ENCODE results near the gene ATRIP. TPM values are rescaled to one million over a fixed set of nuclear protein-coding genes. Genes with fewer than 3 reads are reported as not detected.
A peak's percentile ranks its signal among the peaks of the same experiment; 100 is the strongest.
"Not testable (repeated sequence)": the region's sequence is repeated elsewhere in the genome, so short reads cannot be mapped to it uniquely, and the experiment has no call there.

Gene ATRIP
- total RNA-seq, 2 experiments from 2014 or later, result 18.8 to 20.3 TPM

GRCh38 chr3:48446043-48446424, 503 bp upstream of the ATRIP start:
- DNase-seq (no peak), ATAC-seq (peak; percentile 2)
- H3K36me3 Mint-ChIP-seq (ENCODE audit: low read depth), result peaks cover 43% of the 10 kb centered on the region
- peak overlapping the region; percentile 85 for H3K27ac Mint-ChIP-seq
- H3K4me3 Mint-ChIP-seq, result peak overlapping the region; percentile 84
- ChIA-PET POLR2A (interaction anchor here (0.8 to 5.0 kb wide), 9 partner anchors 10 to 145 kb away, joined by 3 to 31 read pairs (median 6); a partner anchor contains a TSS), CTCF (interaction anchor here (0.8 to 21.8 kb wide), 7 partner anchors 10 to 111 kb away, joined by 3 to 208 read pairs (median 10); partner anchors contain the start of gene PFKFB4)
- no peaks in the 10 kb centered on the region for H3K27me3 Mint-ChIP-seq (ENCODE audit: low read depth)
- no peaks in the 10 kb centered on the region for H3K9me3 Mint-ChIP-seq (ENCODE audit: insufficient read depth)
- H3K4me1 Mint-ChIP-seq (ENCODE audit: low read depth), result peaks cover 48% of the 10 kb centered on the region

GRCh38 chr3:48451270-48451669, 4.7 kb downstream of the ATRIP start:
- Mint-ChIP-seq H3K4me1 (ENCODE audit: low read depth) (peaks cover 23% of the 10 kb centered on the region), H3K36me3 (ENCODE audit: low read depth) (peaks cover 47% of the 10 kb centered on the region), H3K4me3 (no peak overlapping the region), H3K27ac (no peak overlapping the region), H3K27me3 (ENCODE audit: low read depth) (no peaks in the 10 kb centered on the region), H3K9me3 (ENCODE audit: insufficient read depth) (no peaks in the 10 kb centered on the region)
- CTCF ChIA-PET, result interaction anchor here (1.2 to 21.8 kb wide), 3 partner anchors 10 to 98 kb away, joined by 3 to 208 read pairs (median 6); no protein-coding TSS in a partner anchor
- POLR2A ChIA-PET, result interaction anchor here (0.6 kb wide), 1 partner anchor 21 kb away, joined by 3 read pairs; no protein-coding TSS in a partner anchor
- ATAC-seq (no peak), DNase-seq (no peak)

GRCh38 chr3:48456456-48456855, 9.9 kb downstream of the ATRIP start:
- CTCF ChIA-PET, result interaction anchor here (0.6 to 21.8 kb wide), 4 partner anchors 20 to 158 kb away, joined by 3 to 208 read pairs (median 7); no protein-coding TSS in a partner anchor
- no peak for DNase-seq
- H3K27me3 Mint-ChIP-seq (ENCODE audit: low read depth), result no peaks in the 10 kb centered on the region
- H3K27ac Mint-ChIP-seq, result no peak overlapping the region
- peaks cover 56% of the 10 kb centered on the region for H3K36me3 Mint-ChIP-seq (ENCODE audit: low read depth)
- peaks cover 17% of the 10 kb centered on the region for H3K4me1 Mint-ChIP-seq (ENCODE audit: low read depth)
- ATAC-seq, result no peak
- no peaks in the 10 kb centered on the region for H3K9me3 Mint-ChIP-seq (ENCODE audit: insufficient read depth)
- POLR2A ChIA-PET, result interaction anchor here (0.6 to 2.7 kb wide), 3 partner anchors 10 to 58 kb away, joined by 3 to 13 read pairs (median 4); partner anchors contain the start of gene ATRIP
- no peak overlapping the region for H3K4me3 Mint-ChIP-seq

- peaks cover 41% of the 10 kb centered on the region for H3K36me3 Mint-ChIP-seq (ENCODE audit: low read depth)
- H3K27me3 Mint-ChIP-seq (ENCODE audit: low read depth), result no peaks in the 10 kb centered on the region
- CTCF ChIA-PET, result interaction anchor here (0.9 to 21.8 kb wide), 3 partner anchors 19 to 98 kb away, joined by 3 to 208 read pairs (median 4); partner anchors contain the start of genes CCDC51, PFKFB4 and TMA7
- no peak for DNase-seq
- POLR2A ChIA-PET, result no interaction called here
- ATAC-seq, result no peak
- H3K4me3 Mint-ChIP-seq, result no peak overlapping the region
- H3K9me3 Mint-ChIP-seq (ENCODE audit: insufficient read depth), result no peaks in the 10 kb centered on the region
- H3K27ac Mint-ChIP-seq, result no peak overlapping the region
- peaks cover 19% of the 10 kb centered on the region for H3K4me1 Mint-ChIP-seq (ENCODE audit: low read depth)
Observed at GRCh38 chr3:48459331-48459730, 12.8 kb downstream of the ATRIP start.

- no peak overlapping the region for H3K4me3 Mint-ChIP-seq
- H3K9me3 Mint-ChIP-seq (ENCODE audit: insufficient read depth), result no peaks in the 10 kb centered on the region
- ChIA-PET CTCF (interaction anchor here (1.6 to 21.8 kb wide), 2 partner anchors 20 to 24 kb away, joined by 4 to 208 read pairs; partner anchors contain the start of genes CCDC51 and TMA7), POLR2A (no interaction called here)
- H3K27ac Mint-ChIP-seq, result no peak overlapping the region
- H3K27me3 Mint-ChIP-seq (ENCODE audit: low read depth), result no peaks in the 10 kb centered on the region
- peaks cover 38% of the 10 kb centered on the region for H3K36me3 Mint-ChIP-seq (ENCODE audit: low read depth)
- ATAC-seq, result no peak
- H3K4me1 Mint-ChIP-seq (ENCODE audit: low read depth), result peaks cover 19% of the 10 kb centered on the region
- DNase-seq, result no peak
Observed at GRCh38 chr3:48459773-48460516, 13.4 kb downstream of the ATRIP start.

GRCh38 chr3:48460517-48460902, 14.0 kb downstream of the ATRIP start:
- ATAC-seq, result no peak
- Mint-ChIP-seq H3K27ac (peak overlapping the region; percentile 26), H3K9me3 (ENCODE audit: insufficient read depth) (no peaks in the 10 kb centered on the region), H3K36me3 (ENCODE audit: low read depth) (peaks cover 41% of the 10 kb centered on the region), H3K4me1 (ENCODE audit: low read depth) (peaks cover 24% of the 10 kb centered on the region), H3K4me3 (no peak overlapping the region), H3K27me3 (ENCODE audit: low read depth) (no peaks in the 10 kb centered on the region)
- ChIA-PET CTCF (interaction anchor here (21.8 kb wide), 1 partner anchor 24 kb away, joined by 208 read pairs; no protein-coding TSS in a partner anchor), POLR2A (no interaction called here)
- DNase-seq, result no peak

GRCh38 chr3:48461767-48462166, 15.2 kb downstream of the ATRIP start:
- CTCF ChIA-PET, result interaction anchor here (21.8 kb wide), 1 partner anchor 25 kb away, joined by 208 read pairs; no protein-coding TSS in a partner anchor
- Mint-ChIP-seq H3K4me1 (ENCODE audit: low read depth) (peaks cover 30% of the 10 kb centered on the region), H3K36me3 (ENCODE audit: low read depth) (peaks cover 49% of the 10 kb centered on the region)
- H3K27me3 Mint-ChIP-seq (ENCODE audit: low read depth); H3K27ac Mint-ChIP-seq; H3K9me3 Mint-ChIP-seq (ENCODE audit: insufficient read depth); POLR2A ChIA-PET; ATAC-seq; DNase-seq; H3K4me3 Mint-ChIP-seq: not testable (repeated sequence)

- ATAC-seq (no peak), DNase-seq (no peak)
- CTCF ChIA-PET, result interaction anchor here (0.9 to 21.8 kb wide), 5 partner anchors 27 to 86 kb away, joined by 3 to 208 read pairs (median 4); no protein-coding TSS in a partner anchor
- no peaks in the 10 kb centered on the region for H3K27me3 Mint-ChIP-seq (ENCODE audit: low read depth)
- POLR2A ChIA-PET, result interaction anchor here (0.8 to 2.1 kb wide), 5 partner anchors 9 to 51 kb away, joined by 3 to 8 read pairs (median 5); partner anchors contain the start of genes ATRIP, CCDC51 and TMA7
- no peaks in the 10 kb centered on the region for H3K9me3 Mint-ChIP-seq (ENCODE audit: insufficient read depth)
- H3K27ac Mint-ChIP-seq, result peak overlapping the region; percentile 58
- no peak overlapping the region for H3K4me3 Mint-ChIP-seq
- H3K4me1 Mint-ChIP-seq (ENCODE audit: low read depth), result peaks cover 46% of the 10 kb centered on the region
- H3K36me3 Mint-ChIP-seq (ENCODE audit: low read depth), result peaks cover 61% of the 10 kb centered on the region
Observed at GRCh38 chr3:48463703-48464102, 17.2 kb downstream of the ATRIP start.

GRCh38 chr3:48464713-48465221, 18.2 kb downstream of the ATRIP start:
- CTCF ChIA-PET, result interaction anchor here (1.1 to 21.8 kb wide), 3 partner anchors 28 to 64 kb away, joined by 3 to 208 read pairs (median 4); no protein-coding TSS in a partner anchor
- peaks cover 56% of the 10 kb centered on the region for H3K4me1 Mint-ChIP-seq (ENCODE audit: low read depth)
- no peaks in the 10 kb centered on the region for H3K27me3 Mint-ChIP-seq (ENCODE audit: low read depth)
- POLR2A ChIA-PET, result interaction anchor here (0.6 to 3.2 kb wide), 4 partner anchors 8 to 50 kb away, joined by 3 to 31 read pairs (median 6); partner anchors contain the start of gene ATRIP
- DNase-seq (no peak), ATAC-seq (no peak)
- H3K27ac Mint-ChIP-seq, result peak overlapping the region; percentile 97
- no peaks in the 10 kb centered on the region for H3K9me3 Mint-ChIP-seq (ENCODE audit: insufficient read depth)
- no peak overlapping the region for H3K4me3 Mint-ChIP-seq
- H3K36me3 Mint-ChIP-seq (ENCODE audit: low read depth), result peaks cover 63% of the 10 kb centered on the region

GRCh38 chr3:48465237-48465530, 18.6 kb downstream of the ATRIP start:
- peak overlapping the region; percentile 97 for H3K27ac Mint-ChIP-seq
- H3K4me3 Mint-ChIP-seq, result peak overlapping the region; percentile 96
- POLR2A ChIA-PET, result interaction anchor here (1.8 to 3.2 kb wide), 3 partner anchors 10 to 42 kb away, joined by 6 to 31 read pairs (median 15); partner anchors contain the start of gene ATRIP
- no peak for DNase-seq
- CTCF ChIA-PET, result interaction anchor here (21.8 kb wide), 1 partner anchor 29 kb away, joined by 208 read pairs; no protein-coding TSS in a partner anchor
- ATAC-seq, result no peak
- H3K9me3 Mint-ChIP-seq (ENCODE audit: insufficient read depth), result no peaks in the 10 kb centered on the region
- H3K36me3 Mint-ChIP-seq (ENCODE audit: low read depth), result peaks cover 65% of the 10 kb centered on the region
- H3K4me1 Mint-ChIP-seq (ENCODE audit: low read depth), result peaks cover 57% of the 10 kb centered on the region
- H3K27me3 Mint-ChIP-seq (ENCODE audit: low read depth), result no peaks in the 10 kb centered on the region

- ATAC-seq (peak; percentile 96), DNase-seq (peak; percentile 87)
- CTCF ChIA-PET, result interaction anchor here (1.2 to 1.6 kb wide), 7 partner anchors 13 to 93 kb away, joined by 3 to 16 read pairs (median 5); no protein-coding TSS in a partner anchor
- H3K4me1 Mint-ChIP-seq (ENCODE audit: low read depth), result peaks cover 57% of the 10 kb centered on the region
- H3K9me3 Mint-ChIP-seq (ENCODE audit: insufficient read depth), result no peaks in the 10 kb centered on the region
- H3K27me3 Mint-ChIP-seq (ENCODE audit: low read depth), result no peaks in the 10 kb centered on the region
- peak overlapping the region; percentile 97 for H3K27ac Mint-ChIP-seq
- POLR2A ChIA-PET, result interaction anchor here (0.5 to 3.5 kb wide), 15 partner anchors 8 to 555 kb away, joined by 3 to 44 read pairs (median 7); partner anchors contain the start of genes ATRIP, CCDC51, PFKFB4 and SHISA5
- peaks cover 66% of the 10 kb centered on the region for H3K36me3 Mint-ChIP-seq (ENCODE audit: low read depth)
- peak overlapping the region; percentile 96 for H3K4me3 Mint-ChIP-seq
Observed at GRCh38 chr3:48465531-48466378, 19.2 kb downstream of the ATRIP start.

Data from activated CD8-positive, alpha-beta T cell treated with anti-CD3 and anti-CD28 coated beads, Interleukin-2, amount 10 ng/mL, durations not matched to agents 7 days and 5 days (primary cell).